BE2C (cell line): Measurements from ENCODE around the gene GABRR2.

Experiments used
- DNase-seq: peaks from one replicate; pipeline ENCODE4 v3.0.0-alpha.2; 2020
- H3K27me3 ChIP-seq: fragments of 250-450 bp; sonication (Bioruptor Pico); 2 replicates; pipeline ENCODE4 v1.5.1; 2020; ENCODE audit warnings: mild to moderate bottlenecking
- H3K36me3 ChIP-seq: fragments of 250-450 bp; sonication (Bioruptor Pico); 2 replicates; pipeline ENCODE4 v1.5.1; 2020; ENCODE audit warnings: mild to moderate bottlenecking
- H3K4me1 ChIP-seq: fragments of 250-450 bp; sonication (Bioruptor Pico); 2 replicates; pipeline ENCODE4 v1.5.1; 2020
- H3K4me3 ChIP-seq: 2 replicates; pipeline ENCODE4 v1.5.1; 2011; ENCODE audit warnings: low read depth, low read length
- H3K9me3 ChIP-seq: fragments of 250-450 bp; sonication (Bioruptor Pico); 2 replicates; pipeline ENCODE4 v1.5.1; 2020
- TF ChIP-seq, protein P1 (sequence below): IDR thresholded peaks from 2 replicates; pipeline ENCODE4 v1.5.1; 2012; ENCODE audit warnings: mild to moderate bottlenecking, low read depth, low read length

Gene GABRR2

DNA sequence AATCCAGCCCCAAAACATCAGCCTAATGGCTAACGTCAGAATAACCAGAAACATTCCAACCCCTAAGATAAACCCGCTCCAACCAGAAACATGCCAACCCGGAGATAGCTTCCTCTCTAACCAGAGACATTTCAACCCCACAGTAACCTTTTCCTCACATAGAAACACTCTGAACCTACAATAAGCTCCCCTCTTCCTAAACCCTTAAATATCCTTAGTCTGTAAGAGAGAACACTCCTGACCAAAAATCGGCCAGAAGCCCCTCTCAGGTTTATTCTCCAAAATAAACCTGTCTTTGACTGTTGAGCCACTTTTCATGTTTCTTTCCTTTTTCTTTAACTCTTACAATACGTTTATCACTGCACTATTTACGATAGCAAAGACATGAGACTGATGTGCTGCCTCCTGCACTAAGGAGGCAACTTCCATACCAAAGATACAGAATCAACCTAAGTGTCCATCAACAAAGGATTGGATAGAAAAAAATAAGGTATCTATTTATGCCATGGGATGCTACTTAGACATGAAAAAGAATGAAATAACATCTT, 5.0 kb upstream of the GABRR2 start:
- Histone ChIP-seq H3K36me3 (no peaks in the 10 kb centered on the region), H3K4me3 (no peak overlapping the region), H3K4me1 (no peaks in the 10 kb centered on the region), H3K27me3 (no peaks in the 10 kb centered on the region), H3K9me3 (no peaks in the 10 kb centered on the region; the same call in 1 of the 2 replicates)
- TF ChIP-seq, protein P1, sequence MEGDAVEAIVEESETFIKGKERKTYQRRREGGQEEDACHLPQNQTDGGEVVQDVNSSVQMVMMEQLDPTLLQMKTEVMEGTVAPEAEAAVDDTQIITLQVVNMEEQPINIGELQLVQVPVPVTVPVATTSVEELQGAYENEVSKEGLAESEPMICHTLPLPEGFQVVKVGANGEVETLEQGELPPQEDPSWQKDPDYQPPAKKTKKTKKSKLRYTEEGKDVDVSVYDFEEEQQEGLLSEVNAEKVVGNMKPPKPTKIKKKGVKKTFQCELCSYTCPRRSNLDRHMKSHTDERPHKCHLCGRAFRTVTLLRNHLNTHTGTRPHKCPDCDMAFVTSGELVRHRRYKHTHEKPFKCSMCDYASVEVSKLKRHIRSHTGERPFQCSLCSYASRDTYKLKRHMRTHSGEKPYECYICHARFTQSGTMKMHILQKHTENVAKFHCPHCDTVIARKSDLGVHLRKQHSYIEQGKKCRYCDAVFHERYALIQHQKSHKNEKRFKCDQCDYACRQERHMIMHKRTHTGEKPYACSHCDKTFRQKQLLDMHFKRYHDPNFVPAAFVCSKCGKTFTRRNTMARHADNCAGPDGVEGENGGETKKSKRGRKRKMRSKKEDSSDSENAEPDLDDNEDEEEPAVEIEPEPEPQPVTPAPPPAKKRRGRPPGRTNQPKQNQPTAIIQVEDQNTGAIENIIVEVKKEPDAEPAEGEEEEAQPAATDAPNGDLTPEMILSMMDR: no peak
- DNase-seq: no peak

DNA sequence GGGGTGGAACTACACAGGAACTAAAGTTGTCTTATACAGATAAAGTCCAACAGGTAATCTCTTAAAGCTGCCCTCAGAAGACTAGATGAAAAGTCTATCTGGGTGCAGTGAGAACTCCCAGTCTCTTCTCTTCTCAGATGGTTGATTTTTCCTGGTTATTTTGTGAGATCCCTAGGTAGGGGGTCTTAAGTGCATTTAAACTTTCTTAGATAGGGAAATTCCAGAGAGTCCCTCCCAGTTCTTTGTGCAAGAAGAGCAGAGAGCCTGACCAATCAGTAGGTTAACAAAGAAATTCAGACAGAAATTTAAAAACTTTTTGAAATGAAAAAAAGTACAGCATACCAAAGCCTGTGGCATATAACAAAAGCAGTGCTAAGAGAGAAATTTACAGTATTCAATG, 2.0 kb upstream of the GABRR2 start:
- no peaks in the 10 kb centered on the region; the same call in 1 of the 2 replicates for H3K9me3 ChIP-seq
- peaks cover 2% of the 10 kb centered on the region for H3K4me1 ChIP-seq
- no peak for DNase-seq
- H3K4me3 ChIP-seq: no peak overlapping the region
- TF ChIP-seq, protein P1: no peak
- no peaks in the 10 kb centered on the region for H3K27me3 ChIP-seq
- H3K36me3 ChIP-seq: no peaks in the 10 kb centered on the region

- DNase-seq: no peak
- Histone ChIP-seq H3K9me3 (no peaks in the 10 kb centered on the region), H3K4me3 (no peak overlapping the region), H3K4me1 (peaks cover 4% of the 10 kb centered on the region), H3K27me3 (no peaks in the 10 kb centered on the region), H3K36me3 (no peaks in the 10 kb centered on the region)
- TF ChIP-seq, protein P1: no peak
Observed at GRCh38 chr6:89314692-89315091, 407 bp downstream of the GABRR2 start.

GRCh38 chr6:89313006-89313405, 2.1 kb downstream of the GABRR2 start:
- Histone ChIP-seq H3K4me1 (peaks cover 4% of the 10 kb centered on the region), H3K9me3 (no peaks in the 10 kb centered on the region), H3K4me3 (no peak overlapping the region), H3K36me3 (no peaks in the 10 kb centered on the region), H3K27me3 (no peaks in the 10 kb centered on the region)
- DNase-seq: no peak
- TF ChIP-seq, protein P1: no peak

DNA sequence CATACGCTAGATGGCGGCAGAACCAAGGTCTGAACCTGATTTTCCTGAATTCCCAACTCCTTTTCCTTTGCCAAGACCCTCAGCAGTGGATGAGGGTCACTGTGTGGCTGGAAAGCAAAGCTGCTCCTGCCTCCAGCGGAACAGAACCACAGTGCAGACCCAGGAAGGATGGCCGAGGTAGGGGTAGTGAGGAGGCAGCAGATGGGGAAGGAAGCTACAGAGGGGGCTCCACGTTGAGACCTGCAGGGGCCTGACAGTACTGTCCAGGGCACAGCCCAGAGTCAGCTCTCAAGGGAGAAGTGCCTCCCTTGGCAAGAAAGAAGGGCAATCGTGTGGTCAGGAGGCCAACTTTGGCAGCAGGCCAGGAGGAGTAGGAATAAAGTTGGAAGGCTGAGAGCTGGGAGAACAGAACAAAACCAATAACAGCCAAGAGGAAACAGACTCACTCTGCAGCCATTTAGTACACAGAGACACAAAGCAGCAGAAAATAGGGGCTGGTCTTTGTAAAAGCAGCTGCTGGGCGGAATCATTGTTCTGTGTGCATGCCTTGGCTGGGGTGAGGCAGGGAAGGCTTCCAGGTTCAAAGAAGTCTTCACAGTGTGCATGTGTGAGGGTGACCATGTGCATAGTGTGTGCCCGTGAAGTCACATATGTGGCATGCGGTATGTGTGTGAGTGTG, 3.1 kb downstream of the GABRR2 start:
- Histone ChIP-seq H3K9me3 (no peaks in the 10 kb centered on the region), H3K36me3 (no peaks in the 10 kb centered on the region), H3K4me1 (peaks cover 4% of the 10 kb centered on the region), H3K4me3 (no peak overlapping the region), H3K27me3 (no peaks in the 10 kb centered on the region)
- peak; percentile 51 for DNase-seq
- TF ChIP-seq, protein P1: peak; percentile 62

GRCh38 chr6:89311530-89311852, 3.6 kb downstream of the GABRR2 start:
- no peaks in the 10 kb centered on the region for H3K9me3 ChIP-seq
- H3K4me3 ChIP-seq: no peak overlapping the region
- H3K4me1 ChIP-seq: peaks cover 4% of the 10 kb centered on the region
- no peak for DNase-seq
- no peaks in the 10 kb centered on the region for H3K27me3 ChIP-seq
- H3K36me3 ChIP-seq: no peaks in the 10 kb centered on the region
- TF ChIP-seq, protein P1: no peak
